ENCODE data around the gene ADM2.

Gene ADM2

GRCh38 chr22:50487290-50488005, 6.1 kb downstream of the ADM2 start:
- DNase-seq, result no peak

GRCh38 chr22:50488006-50488677, 6.8 kb downstream of the ADM2 start:
- no peak for DNase-seq

- DNase-seq, result no peak
Observed at GRCh38 chr22:50488886-50489285, 7.5 kb downstream of the ADM2 start.

GRCh38 chr22:50489363-50490243, 8.3 kb downstream of the ADM2 start:
- DNase-seq, result no peak

- no peak for DNase-seq
Observed at GRCh38 chr22:50490531-50491308, 9.4 kb downstream of the ADM2 start.

GRCh38 chr22:50497093-50497492, 15.8 kb downstream of the ADM2 start:
- DNase-seq, result no peak

GRCh38 chr22:50498322-50498890, 17.1 kb downstream of the ADM2 start:
- peak; percentile 68 for DNase-seq

GRCh38 chr22:50500452-50500851, 19.1 kb downstream of the ADM2 start:
- no peak for DNase-seq

- DNase-seq, result no peak
Observed at GRCh38 chr22:50502096-50502495, 20.8 kb downstream of the ADM2 start.

- no peak for DNase-seq
Observed at GRCh38 chr22:50502628-50503474, 21.5 kb downstream of the ADM2 start.

- DNase-seq, result no peak
Observed at GRCh38 chr22:50503475-50504145, 22.3 kb downstream of the ADM2 start.

GRCh38 chr22:50504369-50505211, 23.2 kb downstream of the ADM2 start:
- DNase-seq, result no peak

GRCh38 chr22:50505276-50505775, 24.0 kb downstream of the ADM2 start:
- no peak for DNase-seq

- DNase-seq, result no peak
Observed at GRCh38 chr22:50505776-50506610, 24.6 kb downstream of the ADM2 start.

GRCh38 chr22:50506611-50507420, 25.5 kb downstream of the ADM2 start:
- no peak for DNase-seq

- DNase-seq, result peak; percentile 47
Observed at GRCh38 chr22:50507421-50507990, 26.2 kb downstream of the ADM2 start, which contains the start of gene LMF2. Gene LMF2 (minus strand): TSS chr22:50507702. CDS start chr22:50507675, 27 bp downstream.

All from NCI-H510A treated with DMSO at 0.1 percent for 48 hours (cell line).